GM19397 (cell line): ENCODE measurements around the gene TCF4.

ENCODE experiments used
- ATAC-seq: cut with Tn5 transposase; IDR thresholded peaks from one replicate; pipeline ENCODE4 v1.9.1; 2021; ENCODE audit warnings: mild to moderate bottlenecking, moderate library complexity; ENCODE audit not compliant: unreplicated experiment

The TCF4 gene

GRCh38 chr18:55356815-55357214 is 231.2 kb downstream of the TCF4 start:
- no peak for ATAC-seq

DNA sequence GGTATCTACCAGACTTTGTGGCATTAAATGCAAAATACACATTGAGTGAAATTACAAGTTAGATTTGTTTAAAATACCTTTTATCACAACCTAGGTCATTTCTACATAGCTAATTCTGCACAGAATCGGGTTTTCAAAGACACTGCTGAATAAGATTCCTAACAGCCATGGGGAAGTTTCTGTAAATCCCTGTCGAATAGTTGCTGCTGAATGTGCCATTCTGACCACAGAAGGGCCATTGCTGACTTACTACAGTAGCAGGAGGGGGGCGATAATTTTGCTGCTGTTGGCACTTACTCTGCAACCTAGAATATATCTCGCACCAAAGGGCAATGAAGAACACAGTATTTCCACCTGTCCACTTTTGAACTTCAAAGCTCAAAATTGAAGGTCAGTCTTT is 232.8 kb downstream of the TCF4 start:
- ATAC-seq: no peak

- ATAC-seq: no peak
These were observed 233.2 kb downstream of the TCF4 start for GRCh38 chr18:55354795-55355194.

GRCh38 chr18:55353806-55354205 is 234.2 kb downstream of the TCF4 start:
- no peak for ATAC-seq

- no peak for ATAC-seq
These were observed 234.6 kb downstream of the TCF4 start for GRCh38 chr18:55353391-55353790.

DNA sequence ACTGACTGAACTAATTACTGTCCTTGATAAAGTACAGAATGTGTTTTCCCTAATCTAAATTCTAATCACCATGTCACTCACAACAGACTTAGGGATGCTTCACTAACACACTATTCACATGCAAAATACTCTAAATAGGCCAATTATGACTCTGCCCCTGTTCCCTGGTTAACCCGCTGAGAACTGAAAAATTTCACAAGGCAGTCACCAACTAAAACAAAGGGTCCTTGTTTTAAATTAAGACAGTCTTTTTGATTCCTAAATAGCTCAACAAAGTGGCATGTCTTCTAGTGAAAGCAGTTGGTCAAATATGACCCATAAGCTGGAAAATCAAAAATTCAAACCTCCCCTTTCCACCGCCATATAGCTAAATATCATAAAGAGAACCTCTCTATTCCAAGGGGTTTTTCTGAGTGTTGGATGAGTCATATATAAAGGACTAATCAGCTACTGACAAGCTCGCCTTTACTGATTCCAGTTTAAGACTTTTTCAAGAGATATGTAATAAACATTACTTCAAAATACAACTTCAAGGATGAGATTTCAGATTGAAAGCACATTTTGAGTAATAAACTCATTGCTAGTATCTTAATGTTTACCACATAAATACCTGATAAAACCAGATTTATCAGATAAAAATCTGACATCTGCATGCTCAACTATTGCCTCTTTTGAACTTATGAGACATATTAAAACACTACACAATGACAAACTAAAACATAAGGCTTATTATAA is 235.8 kb downstream of the TCF4 start:
- no peak for ATAC-seq

GRCh38 chr18:55351241-55351691 is 236.7 kb downstream of the TCF4 start:
- no peak for ATAC-seq

DNA sequence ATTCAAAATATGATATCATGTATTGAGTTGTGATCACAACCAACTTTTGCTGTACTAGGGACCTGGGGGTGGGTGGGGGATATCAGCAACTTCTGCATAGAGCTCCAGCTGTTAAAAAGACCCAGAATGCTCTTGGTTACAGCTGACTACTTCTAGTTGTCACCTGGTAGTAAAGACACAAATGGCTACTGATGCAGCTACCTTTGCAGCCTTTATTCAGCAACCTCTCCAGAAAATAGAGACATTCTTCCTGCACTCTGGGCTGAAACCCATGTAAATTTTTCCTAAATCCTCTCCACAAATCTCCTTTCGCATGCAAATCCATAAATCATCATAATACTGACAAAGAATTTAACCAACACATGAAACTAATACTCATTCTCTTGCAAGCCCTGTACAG is 238.3 kb downstream of the TCF4 start:
- ATAC-seq: no peak

DNA sequence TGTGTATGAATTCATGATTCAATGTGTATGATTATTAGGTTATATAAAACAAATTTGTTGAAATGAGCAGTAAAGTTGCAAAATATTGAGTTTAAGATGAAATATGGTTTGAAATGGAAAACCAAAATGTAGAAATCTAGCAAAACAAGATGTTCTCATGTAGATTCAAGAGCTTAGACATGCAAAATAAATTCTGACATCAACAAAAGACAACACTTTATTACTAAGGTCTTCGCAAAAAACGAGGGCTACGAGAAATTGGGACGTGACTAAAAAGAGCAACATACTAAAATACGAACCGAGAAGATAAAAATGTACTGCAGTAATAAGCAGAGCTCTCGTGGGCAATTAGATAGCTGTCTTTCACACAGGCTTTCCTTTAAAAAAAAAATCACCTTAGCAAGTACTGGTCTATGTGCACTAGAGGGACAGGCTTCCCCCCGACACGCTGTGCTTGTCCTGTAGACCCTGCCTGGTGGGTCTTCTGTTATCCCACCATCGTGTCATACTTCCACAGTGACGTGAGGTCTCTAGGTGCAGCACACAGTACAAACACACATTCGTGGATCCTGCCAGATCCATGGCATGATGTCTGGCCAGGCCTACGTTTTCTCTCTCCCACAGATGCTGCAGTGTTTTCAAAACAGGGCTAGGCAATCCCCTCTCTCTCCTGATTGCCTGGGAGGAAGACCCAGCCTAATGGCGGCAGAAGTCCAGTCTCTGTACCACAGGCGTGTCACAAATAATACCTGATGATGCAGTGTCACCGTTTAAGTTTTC is 240.8 kb downstream of the TCF4 start:
- ATAC-seq: no peak

- ATAC-seq: no peak
These were observed 241.6 kb downstream of the TCF4 start for GRCh38 chr18:55346387-55346786.

DNA sequence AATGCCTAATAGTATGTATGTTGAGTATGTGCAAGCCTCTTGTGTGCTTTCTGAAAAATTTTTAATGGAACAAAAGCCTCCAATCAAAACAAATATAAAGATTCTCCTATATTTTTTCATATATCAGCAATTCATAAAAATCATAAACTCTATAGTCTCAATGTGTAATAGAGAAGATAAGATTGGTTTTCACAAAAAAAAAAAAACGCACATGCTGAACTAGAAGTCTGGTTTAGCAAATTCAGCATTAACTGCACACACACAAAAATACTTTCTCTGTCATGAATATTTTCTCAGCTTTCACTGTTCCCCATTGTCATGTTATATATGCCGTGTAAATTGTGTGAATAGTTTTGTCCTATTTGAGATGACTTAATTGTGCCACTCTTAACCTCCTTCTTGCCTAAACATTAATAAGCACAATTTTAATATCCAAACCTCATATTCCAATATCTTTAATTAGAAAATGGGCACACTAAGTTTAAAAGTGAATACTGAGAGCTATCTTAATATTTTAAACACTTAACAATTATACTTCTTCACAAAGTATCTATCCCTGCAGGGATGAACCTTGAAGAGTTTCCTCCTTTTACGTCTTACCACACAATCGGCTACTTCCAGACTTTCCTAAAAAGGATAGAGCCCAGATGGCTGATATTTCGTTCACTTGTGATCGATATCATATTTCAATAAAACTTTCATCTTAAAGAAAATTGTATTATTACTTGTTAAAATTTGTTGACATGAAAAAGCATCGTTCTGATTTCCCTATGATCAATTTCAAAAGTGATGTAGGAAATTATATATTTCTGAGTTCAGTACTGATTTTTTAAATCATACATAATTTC is 242.7 kb downstream of the TCF4 start:
- ATAC-seq: no peak

DNA sequence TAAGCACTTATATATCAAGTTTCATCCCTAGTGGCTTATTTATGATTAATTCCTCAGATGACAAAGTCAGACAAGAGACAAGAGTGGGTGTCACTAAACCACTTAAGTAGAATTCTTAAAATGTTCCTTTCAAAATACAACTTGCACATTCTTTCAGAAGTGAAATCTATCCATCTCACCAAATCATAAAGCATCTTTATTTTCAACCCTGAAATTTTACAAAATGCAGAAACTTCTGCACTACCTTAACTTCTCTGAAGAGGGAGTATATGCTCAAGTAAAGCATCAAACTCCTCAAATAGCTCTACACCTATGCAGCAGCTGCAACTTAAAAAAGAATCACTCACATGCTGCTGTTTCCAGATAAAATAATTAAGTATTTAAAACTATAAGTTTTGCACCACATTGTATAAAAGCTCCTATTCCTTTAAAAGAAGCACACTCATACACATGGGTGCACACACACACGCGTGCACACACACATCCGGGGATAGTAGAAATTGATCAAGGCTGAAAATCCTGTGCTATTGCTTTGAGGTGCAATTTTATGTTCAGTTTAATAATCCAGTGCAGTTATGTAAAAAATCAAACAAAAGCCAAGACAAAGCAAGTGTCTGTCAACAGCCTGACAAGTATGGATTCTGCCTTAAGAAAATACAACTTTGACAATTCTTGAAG is 244.5 kb downstream of the TCF4 start:
- no peak for ATAC-seq

- ATAC-seq: no peak
These were observed 247.0 kb downstream of the TCF4 start for GRCh38 chr18:55340998-55341397.

DNA sequence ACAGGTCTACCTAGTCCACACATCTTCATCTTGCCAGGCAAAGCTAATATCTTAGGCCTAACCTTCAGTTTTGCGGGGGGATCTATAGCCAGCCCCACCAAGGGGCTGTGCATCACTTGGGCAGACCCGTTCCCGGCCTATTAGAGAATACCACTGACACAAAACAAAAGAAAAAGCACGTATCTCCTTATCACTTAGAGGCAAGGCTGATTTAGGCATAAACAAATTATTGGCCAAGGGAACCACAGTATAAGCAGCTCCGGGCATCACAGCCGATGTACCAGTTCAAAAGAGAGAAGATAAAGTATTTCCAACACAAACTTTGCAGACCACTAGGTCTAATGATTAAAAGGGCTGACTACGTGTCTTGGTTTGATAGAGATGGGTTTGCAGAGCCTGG is 248.0 kb downstream of the TCF4 start:
- ATAC-seq: no peak

GRCh38 chr18:55338978-55339650 is 248.9 kb downstream of the TCF4 start:
- no peak for ATAC-seq

GRCh38 chr18:55337908-55338521 is 250.0 kb downstream of the TCF4 start:
- ATAC-seq: peak; percentile 56

DNA sequence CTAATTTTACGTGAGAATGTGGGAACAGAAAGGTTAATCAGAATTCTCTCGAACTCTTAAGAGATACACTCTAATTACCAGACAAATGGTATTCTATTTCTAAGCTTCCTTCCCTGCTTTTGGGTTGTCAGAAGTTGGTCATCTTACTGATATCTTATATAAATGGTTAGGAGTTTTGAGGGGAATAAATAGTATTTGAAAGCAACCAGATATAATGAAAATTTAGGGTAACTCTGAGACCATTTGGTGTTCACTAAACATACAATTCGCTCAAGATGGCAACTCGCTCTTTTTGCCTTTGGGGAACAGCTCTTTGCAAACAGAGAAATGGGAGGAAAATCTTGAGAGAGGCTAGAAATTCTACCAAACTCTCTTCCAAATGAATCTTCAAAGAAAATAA is 250.9 kb downstream of the TCF4 start:
- no peak for ATAC-seq

GRCh38 chr18:55336438-55337100 is 251.4 kb downstream of the TCF4 start:
- no peak for ATAC-seq

DNA sequence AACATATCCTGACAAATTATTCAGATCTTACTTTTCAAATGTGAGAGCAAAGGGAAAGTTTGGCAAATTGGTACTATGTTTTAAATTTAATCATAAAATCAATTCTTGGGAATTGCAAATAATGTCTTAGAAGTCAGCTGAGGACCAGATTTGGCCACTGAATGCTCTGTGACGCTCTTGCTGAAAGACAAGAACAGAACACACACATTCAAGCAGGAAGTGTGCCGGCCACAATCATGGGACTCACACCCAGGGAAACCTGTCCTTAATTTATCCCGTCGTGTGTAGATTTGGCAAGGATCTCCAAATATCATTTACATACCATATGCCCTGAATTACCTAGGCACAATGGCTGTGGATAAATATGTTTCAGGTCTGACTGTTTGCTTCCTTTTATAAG is 253.1 kb downstream of the TCF4 start:
- no peak for ATAC-seq
